Measurements from ENCODE around the gene NOX3. TPM values are rescaled to one million over a fixed set of nuclear protein-coding genes. Genes with fewer than 3 reads are reported as not detected.

NOX3 gene
- total and polyA plus RNA-seq, 2 of the 8 experiments (the other 6 are each of a cell fraction or from before 2014, with no cell fraction given): not detected

DNA sequence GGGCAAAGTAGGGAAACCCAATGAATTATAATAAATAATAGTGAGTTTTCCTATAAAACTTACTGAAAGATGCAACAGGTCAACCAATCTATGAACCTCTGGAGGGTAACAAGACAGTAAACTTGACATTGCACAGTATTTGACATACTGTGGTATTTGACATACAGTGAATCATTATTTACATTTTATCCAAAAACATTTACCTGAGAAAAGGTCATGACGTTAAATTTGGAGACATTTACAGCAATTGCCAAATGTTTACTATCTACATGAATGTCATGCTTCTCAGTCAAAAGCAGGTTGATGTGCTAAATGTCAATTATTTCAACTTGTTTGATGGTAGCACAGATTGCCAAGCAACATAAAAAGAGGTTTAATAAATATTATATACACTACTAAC lies 35.8 kb upstream of the NOX3 start:
- Histone ChIP-seq H3K14ac (ENCODE audit: insufficient read length) (no peak overlapping the region), H4K91ac (replicated peaks; ENCODE audit: insufficient read length, low read length) (no peak overlapping the region), H4K20me1 (replicated peaks in 1 of 2; ENCODE audit: control insufficient read depth in 1 of 2, insufficient read depth in 2 of 2, low read length in 2 of 2) (no peaks in the 10 kb centered on the region), H3K4me3 (ENCODE audit: extremely low read depth in 1 of 4, insufficient read depth in 2 of 4, low read depth in 3 of 4, low read length in 4 of 4) (no peak overlapping the region), H3K79me2 (ENCODE audit: control insufficient read depth in 1 of 2, insufficient read depth in 2 of 2, low read length in 2 of 2) (no peaks in the 10 kb centered on the region), H2BK15ac (ENCODE audit: low read length) (no peak overlapping the region), H4K5ac (ENCODE audit: insufficient read length, low read depth, low read length) (no peak overlapping the region), H3K27ac (ENCODE audit: low read depth, low read length) (no peak overlapping the region), H2BK120ac (replicated peaks; ENCODE audit: low read depth, low read length) (no peak overlapping the region), H3K9me3 (ENCODE audit: insufficient read depth in 2 of 2, low read depth in 1 of 2, low read length in 1 of 2) (peaks cover 0 to 3% of the 10 kb centered on the region in 2 experiments; a peak in 1 of 4 replicates), H3K9ac (replicated peaks in 1 of 4; ENCODE audit: extremely low read depth in 1 of 4, low read depth in 3 of 4, low read length in 3 of 4) (no peak overlapping the region), H3K23me2 (ENCODE audit: low read depth, low read length) (no peaks in the 10 kb centered on the region), H3K4ac (replicated peaks; ENCODE audit: insufficient read length, low read depth, low read length) (no peak overlapping the region), H3K79me1 (ENCODE audit: low read depth, low read length) (no peaks in the 10 kb centered on the region), H3K23ac (ENCODE audit: insufficient read length) (no peak overlapping the region), H2AFZ (ENCODE audit: low read length) (no peak overlapping the region), H3K18ac (ENCODE audit: extremely low read depth, low read length) (no peak overlapping the region), H3K4me1 (replicated peaks in 1 of 4; ENCODE audit: control insufficient read depth in 3 of 4, insufficient read depth in 4 of 4, low read length in 3 of 4) (no peaks in the 10 kb centered on the region; a peak in 1 of 7 replicates), H2BK20ac (ENCODE audit: low read length) (no peak overlapping the region), H3K4me2 (ENCODE audit: insufficient read depth in 1 of 2, low read depth in 2 of 2, low read length in 2 of 2) (no peak overlapping the region), H3K36me3 (ENCODE audit: control insufficient read depth in 2 of 4, insufficient read depth in 4 of 4, low read length in 3 of 4) (no peaks in the 10 kb centered on the region), H2BK12ac (ENCODE audit: low read depth, low read length) (no peak overlapping the region), H3K27me3 (replicated peaks in 1 of 4; ENCODE audit: control insufficient read depth in 3 of 4, extremely low read depth in 1 of 4, insufficient read depth in 3 of 4, low read length in 3 of 4) (no peaks in the 10 kb centered on the region), H4K8ac (ENCODE audit: extremely low read depth, insufficient read depth, low read length) (no peak overlapping the region), H3K56ac (replicated peaks; ENCODE audit: insufficient read length, low read depth, low read length) (no peak overlapping the region), H2AK5ac (ENCODE audit: low read depth, low read length) (no peak overlapping the region), H2BK5ac (ENCODE audit: low read depth, low read length) (no peak overlapping the region)
- CTCF ChIA-PET (ENCODE audit: partially characterized antibody): interaction anchor here (1.5 kb wide), 1 partner anchor 81 kb away, joined by 3 read pairs; no protein-coding TSS in a partner anchor
- WGBS, 2 experiments (ENCODE audit: extremely low coverage in 1 of 2, insufficient coverage in 1 of 2, insufficient read length in 1 of 2, insufficient replicate concordance in 2 of 2, low coverage in 1 of 2, low lambda C conversion rate in 2 of 2, missing lambda C conversion rate in 1 of 2): 92% methylated on average over 1 of the region's 1 CpG; no CpG with 5 or more reads in 1 of the 2 experiments
- TF ChIP-seq ZNF274 (IDR thresholded peaks at IDR 0.05; ENCODE audit: borderline replicate concordance, extremely low read depth, low read length): no peak
- TF ChIP-seq SAP30 (IDR thresholded peaks at IDR 0.05; ENCODE audit: insufficient read depth, insufficient replicate concordance, low read length): no peak
- TF ChIP-seq ATF2 (IDR thresholded peaks at IDR 0.05; ENCODE audit: low read length): no peak
- no peak for TF ChIP-seq SUZ12 (IDR thresholded peaks at IDR 0.05; ENCODE audit: low read length)
- TF ChIP-seq TAF7 (optimal IDR thresholded peaks at IDR 0.05; ENCODE audit: borderline replicate concordance, low read depth, low read length): no peak
- TF ChIP-seq SIX5 (IDR thresholded peaks at IDR 0.05; ENCODE audit: low read depth, low read length): no peak
- DNase-seq (ENCODE audit: low read depth in 1 of 2, low spot score in 2 of 2): no peak
- no peak for FAIRE-seq
- POLR2A ChIA-PET (ENCODE audit: partially characterized antibody): no interaction called here
